Stimulated activated CD8-positive, alpha-beta memory T cell treated with anti-CD3 and anti-CD28 coated beads, Interleukin-4, amount 100 ng/mL, for 4 hours (primary cell): Measurements from ENCODE around the gene INTS4.
"Not testable (repeated sequence)": the region's sequence is repeated elsewhere in the genome, so short reads cannot be mapped to it uniquely, and the experiment has no call there.

Source experiments
- DNase-seq, 2 donors: peaks; one replicate each; pipeline ENCODE4 v3.0.0-alpha.2; 2020; ENCODE audit warnings: low read depth in 2 of 2, low spot score in 1 of 2

The INTS4 gene

GRCh38 chr11:77994434-77995362 lies at the start of gene INTS4:
Gene INTS4 (minus strand): TSS chr11:77994668. CDS start chr11:77994643, 25 bp downstream.
- peak; percentile 93 to 95 for DNase-seq

GRCh38 chr11:78041843-78042440 lies 47.5 kb upstream of the INTS4 start:
- DNase-seq: no peak

GRCh38 chr11:78041380-78041719 lies 46.9 kb upstream of the INTS4 start:
- not testable (repeated sequence) for DNase-seq

- no peak for DNase-seq
Observed at GRCh38 chr11:78040691-78041379, 46.4 kb upstream of the INTS4 start.

- no peak for DNase-seq
Observed at GRCh38 chr11:78039919-78040671, 45.6 kb upstream of the INTS4 start.

GRCh38 chr11:78039391-78039918 lies 45.0 kb upstream of the INTS4 start:
- no peak for DNase-seq

GRCh38 chr11:78038697-78039313 lies 44.3 kb upstream of the INTS4 start:
- no peak for DNase-seq

GRCh38 chr11:78037825-78038620 lies 43.6 kb upstream of the INTS4 start:
- DNase-seq: no peak

GRCh38 chr11:78037056-78037455 lies 42.6 kb upstream of the INTS4 start:
- DNase-seq: no peak

- no peak for DNase-seq
Observed at GRCh38 chr11:78036313-78036712, 41.8 kb upstream of the INTS4 start.

- no peak for DNase-seq
Observed at GRCh38 chr11:78034623-78035022, 40.2 kb upstream of the INTS4 start.

GRCh38 chr11:78033040-78033439 lies 38.6 kb upstream of the INTS4 start:
- no peak for DNase-seq

GRCh38 chr11:78032090-78032489 lies 37.6 kb upstream of the INTS4 start:
- no peak for DNase-seq

- DNase-seq: no peak
Observed at GRCh38 chr11:78031629-78032028, 37.2 kb upstream of the INTS4 start.

GRCh38 chr11:78030429-78031325 lies 36.2 kb upstream of the INTS4 start:
- DNase-seq: no peak

- not testable (repeated sequence) for DNase-seq
Observed at GRCh38 chr11:78028423-78028822, 34.0 kb upstream of the INTS4 start.

GRCh38 chr11:78027759-78028158 lies 33.3 kb upstream of the INTS4 start:
- DNase-seq: no peak

GRCh38 chr11:78025378-78025777 lies 30.9 kb upstream of the INTS4 start:
- no peak for DNase-seq

- no peak for DNase-seq
Observed at GRCh38 chr11:78023426-78023825, 29.0 kb upstream of the INTS4 start.
